DOHH2 (cell line): ENCODE results near the gene ALKBH7.

Source experiments
- H3F3A ChIP-seq: fragments of 200-600 bp; sonication (generic), shearing (Covaris generic); 2 replicates; pipeline ENCODE4 v1.6.0; 2016; ENCODE audit warnings: antibody characterized with exemption, mild to moderate bottlenecking; ENCODE audit not compliant: control insufficient read depth, insufficient read depth
- H3K27ac ChIP-seq: fragments of 200-600 bp; sonication (generic); 2 replicates; pipeline ENCODE4 v1.5.1; 2014; ENCODE audit warnings: low read depth, mild to moderate bottlenecking, low read length, moderate library complexity
- H3K27me3 ChIP-seq: fragments of 200-600 bp; sonication (generic); 2 replicates; pipeline ENCODE4 v1.6.1; 2014; ENCODE audit warnings: mild to moderate bottlenecking, low read length, mixed read lengths; ENCODE audit not compliant: control insufficient read depth
- H3K36me3 ChIP-seq: fragments of 200-600 bp; sonication (generic); 2 replicates; pipeline ENCODE4 v1.6.1; 2014; ENCODE audit warnings: mild to moderate bottlenecking, low read length, moderate library complexity, mixed read lengths; ENCODE audit not compliant: control insufficient read depth
- H3K4me1 ChIP-seq: fragments of 200-600 bp; sonication (generic); 2 replicates; pipeline ENCODE4 v1.6.1; 2014; ENCODE audit warnings: mild to moderate bottlenecking, low read length, mixed read lengths; ENCODE audit not compliant: control insufficient read depth
- H3K4me2 ChIP-seq: fragments of 200-600 bp; sonication (generic); 2 replicates; pipeline ENCODE4 v1.6.0; 2014; ENCODE audit warnings: mild to moderate bottlenecking, low read length, moderate library complexity
- H3K4me3 ChIP-seq: fragments of 200-600 bp; sonication (generic); 2 replicates; pipeline ENCODE4 v1.5.1; 2014; ENCODE audit warnings: mild to moderate bottlenecking, low read length, mixed read lengths
- H3K79me2 ChIP-seq: fragments of 200-600 bp; sonication (generic); 2 replicates; pipeline ENCODE4 v1.6.1; 2014; ENCODE audit warnings: mild to moderate bottlenecking, low read length, mixed read lengths; ENCODE audit not compliant: control insufficient read depth
- H3K9me2 ChIP-seq: fragments of 200-600 bp; sonication (generic); replicated peaks from 2 replicates; pipeline ENCODE4 v1.6.1; 2014; ENCODE audit warnings: mild to moderate bottlenecking, low read length, mixed read lengths; ENCODE audit not compliant: control insufficient read depth
- H3K9me3 ChIP-seq: fragments of 200-600 bp; sonication (generic); 2 replicates; pipeline ENCODE4 v1.6.1; 2014; ENCODE audit warnings: antibody characterized with exemption, low read length, mixed read lengths; ENCODE audit not compliant: control insufficient read depth, insufficient read depth
- H4K20me1 ChIP-seq: fragments of 200-600 bp; sonication (generic); 2 replicates; pipeline ENCODE4 v1.6.0; 2014; ENCODE audit warnings: low read depth, mild to moderate bottlenecking, antibody characterized with exemption, low read length, moderate library complexity; ENCODE audit not compliant: control insufficient read depth, insufficient read depth
- CTCF ChIP-seq: fragments of 200-600 bp; sonication (generic); IDR thresholded peaks from one replicate; pipeline ENCODE4 v1.5.1; 2014; ENCODE audit warnings: antibody characterized with exemption, mild to moderate bottlenecking, low read depth, low read length; ENCODE audit not compliant: poor library complexity, severe bottlenecking
- EZH2phosphoT487 ChIP-seq: fragments of 200-600 bp; sonication (generic); IDR thresholded peaks from 2 replicates; pipeline ENCODE4 v1.6.1; 2017; ENCODE audit warnings: borderline replicate concordance, mild to moderate bottlenecking, antibody characterized with exemption, low read length, moderate library complexity, mixed read lengths

ALKBH7 gene

DNA sequence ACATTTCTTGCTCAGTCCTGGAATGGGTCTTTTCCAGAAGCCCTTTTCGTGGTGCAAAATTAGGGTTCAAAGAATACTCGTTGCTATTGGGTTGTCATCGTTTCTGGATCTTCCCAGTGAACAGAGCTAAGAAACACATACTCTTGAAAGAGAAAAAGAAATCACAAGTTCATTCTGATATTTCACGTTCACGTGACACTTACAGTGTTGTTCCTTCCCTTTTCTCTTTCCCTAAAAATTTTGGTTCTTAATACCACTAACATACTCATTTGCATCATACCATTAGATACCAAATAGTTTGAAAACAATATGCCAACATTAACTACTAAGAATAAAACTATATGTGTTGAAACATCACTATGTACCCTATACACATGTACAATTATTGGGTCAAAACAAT lies 33.8 kb downstream of the ALKBH7 start:
- peaks cover 5% of the 10 kb centered on the region for H3K4me1 ChIP-seq
- no peak overlapping the region for H3K27ac ChIP-seq
- H3K79me2 ChIP-seq, result no peaks in the 10 kb centered on the region
- no peaks in the 10 kb centered on the region for H3K9me2 ChIP-seq
- H4K20me1 ChIP-seq, result no peaks in the 10 kb centered on the region
- H3F3A ChIP-seq, result no peaks in the 10 kb centered on the region
- no peak overlapping the region for H3K4me3 ChIP-seq
- H3K36me3 ChIP-seq, result no peaks in the 10 kb centered on the region
- TF ChIP-seq CTCF, result no peak
- no peak for TF ChIP-seq EZH2phosphoT487
- H3K9me3 ChIP-seq, result no peaks in the 10 kb centered on the region
- H3K4me2 ChIP-seq, result no peak overlapping the region
- no peaks in the 10 kb centered on the region for H3K27me3 ChIP-seq

DNA sequence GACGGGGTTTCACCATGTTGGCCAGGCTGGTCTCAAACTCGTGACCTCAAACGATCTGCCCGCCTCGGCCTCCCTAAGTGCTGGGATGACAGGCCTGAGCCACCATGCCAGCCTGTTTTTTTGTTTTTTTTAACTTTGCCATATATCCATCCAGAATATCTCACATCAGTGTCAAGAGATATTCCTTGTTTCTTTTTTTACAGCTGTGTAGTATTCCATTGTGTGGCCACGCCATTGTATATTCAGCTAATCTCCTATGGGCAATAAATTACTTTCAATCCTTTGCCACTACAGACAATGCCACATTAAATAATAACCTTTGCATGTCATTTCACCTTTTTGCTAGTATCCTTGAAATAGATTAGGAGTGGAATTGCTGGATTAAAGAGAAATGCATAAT lies 36.8 kb downstream of the ALKBH7 start:
- H3K27ac ChIP-seq, result no peak overlapping the region
- peaks cover 11% of the 10 kb centered on the region for H3F3A ChIP-seq
- no peaks in the 10 kb centered on the region for H3K9me3 ChIP-seq
- no peak overlapping the region for H3K4me3 ChIP-seq
- H3K36me3 ChIP-seq, result peaks cover 12% of the 10 kb centered on the region
- H3K27me3 ChIP-seq, result no peaks in the 10 kb centered on the region
- no peaks in the 10 kb centered on the region for H3K4me1 ChIP-seq
- TF ChIP-seq EZH2phosphoT487, result no peak
- no peak for TF ChIP-seq CTCF
- no peaks in the 10 kb centered on the region for H3K9me2 ChIP-seq
- H3K79me2 ChIP-seq, result no peaks in the 10 kb centered on the region
- no peak overlapping the region for H3K4me2 ChIP-seq
- no peaks in the 10 kb centered on the region for H4K20me1 ChIP-seq

DNA sequence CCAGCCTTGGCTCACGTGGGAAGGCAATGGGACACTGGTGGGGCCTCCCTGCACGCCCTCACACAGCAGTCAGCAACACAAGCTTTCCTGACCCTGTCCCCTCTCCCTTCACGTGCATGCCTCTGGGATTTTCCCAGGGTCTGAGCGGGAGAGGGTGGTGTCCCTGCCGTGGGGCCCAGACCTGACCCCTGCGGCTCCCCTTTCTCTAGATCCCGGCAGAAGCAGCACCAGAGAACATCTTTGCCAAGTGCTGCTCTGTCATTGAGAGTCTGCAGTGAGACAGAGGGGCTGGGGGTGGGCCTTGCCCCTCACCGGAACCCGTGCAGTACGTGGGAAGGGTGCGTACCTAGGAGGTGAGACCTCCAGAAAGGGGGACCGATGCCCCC lies 39.5 kb downstream of the ALKBH7 start:
- no peak for TF ChIP-seq CTCF
- TF ChIP-seq EZH2phosphoT487, result no peak
- H3K4me2 ChIP-seq, result no peak overlapping the region
- H3K9me2 ChIP-seq, result no peaks in the 10 kb centered on the region
- no peaks in the 10 kb centered on the region for H3K9me3 ChIP-seq
- no peaks in the 10 kb centered on the region for H4K20me1 ChIP-seq
- H3K4me1 ChIP-seq, result no peaks in the 10 kb centered on the region
- no peaks in the 10 kb centered on the region for H3K27me3 ChIP-seq
- H3K4me3 ChIP-seq, result no peak overlapping the region
- peaks cover 11% of the 10 kb centered on the region for H3F3A ChIP-seq
- H3K36me3 ChIP-seq, result peaks cover 39% of the 10 kb centered on the region
- no peaks in the 10 kb centered on the region for H3K79me2 ChIP-seq
- no peak overlapping the region for H3K27ac ChIP-seq
